Parathyroid adenoma (tissue), 2 donors: Measurements from ENCODE around the gene RAB22A.

Source experiments
- H2AFZ ChIP-seq: fragments of 300-600 bp; sonication (generic); one replicate; pipeline ENCODE4 v1.7.0; 2017; ENCODE audit warnings: antibody characterized with exemption, mild to moderate bottlenecking
- H3K27ac ChIP-seq: fragments of 300-600 bp; sonication (generic); one replicate; pipeline ENCODE4 v1.7.0; 2017
- H3K27me3 ChIP-seq: fragments of 300-600 bp; sonication (generic); one replicate; pipeline ENCODE4 v1.7.0; 2017; ENCODE audit warnings: low read length; ENCODE audit not compliant: control insufficient read depth, insufficient read depth
- H3K36me3 ChIP-seq: fragments of 300-600 bp; sonication (generic); one replicate; pipeline ENCODE4 v1.7.0; 2017; ENCODE audit warnings: low read length; ENCODE audit not compliant: control insufficient read depth, insufficient read depth
- H3K4me1 ChIP-seq: fragments of 300-600 bp; sonication (generic); one replicate; pipeline ENCODE4 v1.7.0; 2017; ENCODE audit warnings: control low read depth
- H3K4me2 ChIP-seq: fragments of 300-600 bp; sonication (generic); one replicate; pipeline ENCODE4 v1.7.0; 2017; ENCODE audit warnings: low read length
- H3K4me3 ChIP-seq: fragments of 300-600 bp; sonication (generic); one replicate; pipeline ENCODE4 v1.7.0; 2017; ENCODE audit warnings: low read depth, low read length
- H3K79me2 ChIP-seq: fragments of 300-600 bp; sonication (generic); one replicate; pipeline ENCODE4 v1.7.0; 2017; ENCODE audit warnings: control low read depth
- H3K9ac ChIP-seq: fragments of 300-600 bp; sonication (generic); one replicate; pipeline ENCODE4 v1.7.0; 2017; ENCODE audit warnings: mild to moderate bottlenecking
- H3K9me3 ChIP-seq: fragments of 300-600 bp; sonication (generic); one replicate; pipeline ENCODE4 v1.7.0; 2017; ENCODE audit warnings: low read length; ENCODE audit not compliant: control insufficient read depth
- CTCF ChIP-seq: fragments of 300-600 bp; sonication (generic); IDR thresholded peaks from one replicate; pipeline ENCODE4 v1.7.0; 2017; ENCODE audit warnings: antibody characterized with exemption, mild to moderate bottlenecking
- donor health status: primary hyperparathyroidism.

Gene RAB22A

DNA sequence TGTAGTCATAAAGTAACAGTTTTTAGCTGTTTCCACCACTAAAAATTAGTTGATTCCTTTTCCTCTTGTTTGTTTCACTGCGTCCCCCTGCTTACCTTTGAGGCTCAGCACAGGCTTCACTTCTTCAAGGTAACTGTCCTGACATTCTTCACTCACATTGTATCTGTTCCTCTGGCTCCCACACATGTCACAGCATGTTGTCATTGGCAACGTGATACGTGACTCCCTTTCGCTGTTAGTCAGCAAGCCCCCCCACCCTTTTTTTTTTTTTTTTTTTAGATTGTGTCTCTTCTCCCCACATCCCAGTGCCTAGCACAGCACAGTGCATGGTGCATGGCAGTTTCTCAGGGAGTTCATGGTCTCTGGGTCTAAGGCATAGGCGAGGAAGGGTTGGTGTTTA lies 92.8 kb downstream of the RAB22A start:
- TF ChIP-seq CTCF: no peak
- no peaks in the 10 kb centered on the region for H3K27me3 ChIP-seq
- H3K4me1 ChIP-seq: peaks cover 15% of the 10 kb centered on the region
- no peak overlapping the region for H3K4me3 ChIP-seq
- H3K27ac ChIP-seq: no peak overlapping the region
- peaks cover 44% of the 10 kb centered on the region for H3K79me2 ChIP-seq
- H2AFZ ChIP-seq: no peak overlapping the region
- H3K4me2 ChIP-seq: no peak overlapping the region
- H3K36me3 ChIP-seq: no peaks in the 10 kb centered on the region
- H3K9ac ChIP-seq: no peak overlapping the region
- no peaks in the 10 kb centered on the region for H3K9me3 ChIP-seq

DNA sequence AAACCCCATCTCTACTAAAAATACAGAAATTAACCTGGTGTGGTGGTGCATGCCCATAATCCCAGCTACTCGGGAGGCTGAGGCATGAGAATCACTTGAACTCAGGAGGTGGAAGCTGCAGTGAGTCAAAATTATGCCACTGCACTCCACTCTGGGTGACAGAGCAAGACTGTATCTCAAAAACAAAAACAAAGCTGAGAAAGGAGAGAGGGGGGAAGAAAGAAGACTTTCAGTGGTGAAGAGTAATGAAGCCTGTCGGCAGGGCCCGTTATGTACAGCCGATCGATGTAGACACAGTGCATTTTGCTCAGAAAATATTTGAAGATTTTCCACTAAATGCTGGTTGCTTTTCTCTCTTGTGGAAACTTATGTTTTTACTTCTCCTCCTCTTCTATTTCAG lies 93.3 kb downstream of the RAB22A start:
- Histone ChIP-seq H3K9me3 (no peaks in the 10 kb centered on the region), H3K27me3 (no peaks in the 10 kb centered on the region), H3K4me3 (no peak overlapping the region), H2AFZ (no peak overlapping the region), H3K27ac (no peak overlapping the region), H3K36me3 (no peaks in the 10 kb centered on the region), H3K79me2 (peaks cover 39% of the 10 kb centered on the region), H3K9ac (no peak overlapping the region), H3K4me2 (no peak overlapping the region), H3K4me1 (peaks cover 15% of the 10 kb centered on the region)
- TF ChIP-seq CTCF: no peak

GRCh38 chr20:58403272-58403671 lies 93.8 kb downstream of the RAB22A start:
- H3K4me1 ChIP-seq: peaks cover 11% of the 10 kb centered on the region
- no peak overlapping the region for H2AFZ ChIP-seq
- H3K79me2 ChIP-seq: peaks cover 34% of the 10 kb centered on the region
- no peak overlapping the region for H3K9ac ChIP-seq
- no peak for TF ChIP-seq CTCF
- no peaks in the 10 kb centered on the region for H3K27me3 ChIP-seq
- no peak overlapping the region for H3K27ac ChIP-seq
- no peaks in the 10 kb centered on the region for H3K9me3 ChIP-seq
- H3K4me3 ChIP-seq: no peak overlapping the region
- H3K36me3 ChIP-seq: no peaks in the 10 kb centered on the region
- no peak overlapping the region for H3K4me2 ChIP-seq

DNA sequence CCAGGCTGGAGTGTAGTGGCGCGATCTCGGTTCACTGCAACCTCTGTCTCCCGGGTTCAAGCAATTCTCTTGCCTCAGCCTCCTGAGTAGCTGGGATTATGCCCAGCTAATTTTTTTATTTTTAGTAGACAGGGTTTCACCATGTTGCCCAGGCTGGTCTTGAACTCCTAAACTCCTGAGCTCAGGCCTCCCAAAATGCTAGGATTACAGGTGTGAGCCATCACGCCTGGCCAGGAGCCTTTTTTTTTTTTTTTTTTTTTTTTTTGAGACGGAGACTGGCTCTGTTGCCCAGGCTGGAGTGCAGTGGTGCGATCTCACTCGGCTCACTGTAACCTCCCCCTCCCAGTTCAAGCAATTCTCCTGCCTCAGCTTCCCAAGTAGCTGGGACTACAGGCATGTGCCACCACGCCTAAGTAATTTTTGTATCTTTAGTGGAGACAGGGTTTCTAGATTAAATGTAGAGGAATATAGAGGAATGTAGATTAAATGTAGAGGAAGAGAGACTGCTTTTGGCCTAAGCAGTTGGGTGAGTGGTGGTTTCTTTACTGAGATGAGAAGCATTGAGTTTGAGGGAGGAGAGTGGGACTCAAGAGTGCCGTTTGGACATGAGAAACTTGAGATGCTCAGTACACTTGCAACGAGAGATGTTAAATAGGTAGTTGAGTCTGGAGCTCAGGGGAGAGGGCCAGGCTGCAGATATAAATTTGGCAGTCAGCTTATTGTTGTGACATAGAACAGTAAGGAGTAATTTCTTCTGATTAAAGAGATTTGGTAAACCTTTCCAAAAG lies 96.2 kb downstream of the RAB22A start:
- H3K9ac ChIP-seq: no peak overlapping the region
- no peak overlapping the region for H3K4me2 ChIP-seq
- no peak overlapping the region for H3K4me3 ChIP-seq
- peaks cover 22% of the 10 kb centered on the region for H3K79me2 ChIP-seq
- H3K9me3 ChIP-seq: no peaks in the 10 kb centered on the region
- H3K36me3 ChIP-seq: no peaks in the 10 kb centered on the region
- H3K27me3 ChIP-seq: no peaks in the 10 kb centered on the region
- TF ChIP-seq CTCF: no peak
- no peak overlapping the region for H2AFZ ChIP-seq
- peaks cover 13% of the 10 kb centered on the region for H3K4me1 ChIP-seq
- no peak overlapping the region for H3K27ac ChIP-seq
